GM12873 (cell line): ENCODE data around the gene ZNF366.
A peak's percentile ranks its signal among the peaks of the same experiment; 100 is the strongest.

Source experiments
- TF ChIP-seq, protein P1 (sequence below): IDR thresholded peaks from 2 replicates; pipeline ENCODE4 v1.5.1; 2012; ENCODE audit warnings: low read depth, mild to moderate bottlenecking, moderate library complexity, low read length, control low read depth; ENCODE audit not compliant: insufficient read depth; ENCODE audit errors: missing control alignments

ZNF366 gene

DNA sequence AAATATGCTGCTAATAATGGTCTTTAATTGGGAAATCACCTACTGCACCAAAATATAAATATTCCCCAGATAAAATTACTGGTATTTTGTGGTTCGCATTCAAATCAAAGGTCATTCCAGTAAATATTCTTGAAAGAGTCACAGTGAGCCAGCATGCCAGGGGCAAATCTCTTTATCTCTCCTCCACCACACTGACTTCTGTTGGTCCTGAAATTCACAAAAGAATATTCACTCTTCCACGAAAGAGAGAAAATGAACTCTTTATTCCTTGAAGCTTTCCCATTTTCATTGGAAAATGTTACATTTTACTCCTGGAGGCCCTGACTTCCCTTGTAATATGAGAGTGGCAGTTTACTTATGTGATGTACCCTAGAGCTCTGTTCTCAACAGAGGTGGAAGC is 39.7 kb downstream of the ZNF366 start:
- TF ChIP-seq, protein P1, sequence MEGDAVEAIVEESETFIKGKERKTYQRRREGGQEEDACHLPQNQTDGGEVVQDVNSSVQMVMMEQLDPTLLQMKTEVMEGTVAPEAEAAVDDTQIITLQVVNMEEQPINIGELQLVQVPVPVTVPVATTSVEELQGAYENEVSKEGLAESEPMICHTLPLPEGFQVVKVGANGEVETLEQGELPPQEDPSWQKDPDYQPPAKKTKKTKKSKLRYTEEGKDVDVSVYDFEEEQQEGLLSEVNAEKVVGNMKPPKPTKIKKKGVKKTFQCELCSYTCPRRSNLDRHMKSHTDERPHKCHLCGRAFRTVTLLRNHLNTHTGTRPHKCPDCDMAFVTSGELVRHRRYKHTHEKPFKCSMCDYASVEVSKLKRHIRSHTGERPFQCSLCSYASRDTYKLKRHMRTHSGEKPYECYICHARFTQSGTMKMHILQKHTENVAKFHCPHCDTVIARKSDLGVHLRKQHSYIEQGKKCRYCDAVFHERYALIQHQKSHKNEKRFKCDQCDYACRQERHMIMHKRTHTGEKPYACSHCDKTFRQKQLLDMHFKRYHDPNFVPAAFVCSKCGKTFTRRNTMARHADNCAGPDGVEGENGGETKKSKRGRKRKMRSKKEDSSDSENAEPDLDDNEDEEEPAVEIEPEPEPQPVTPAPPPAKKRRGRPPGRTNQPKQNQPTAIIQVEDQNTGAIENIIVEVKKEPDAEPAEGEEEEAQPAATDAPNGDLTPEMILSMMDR = no peak

DNA sequence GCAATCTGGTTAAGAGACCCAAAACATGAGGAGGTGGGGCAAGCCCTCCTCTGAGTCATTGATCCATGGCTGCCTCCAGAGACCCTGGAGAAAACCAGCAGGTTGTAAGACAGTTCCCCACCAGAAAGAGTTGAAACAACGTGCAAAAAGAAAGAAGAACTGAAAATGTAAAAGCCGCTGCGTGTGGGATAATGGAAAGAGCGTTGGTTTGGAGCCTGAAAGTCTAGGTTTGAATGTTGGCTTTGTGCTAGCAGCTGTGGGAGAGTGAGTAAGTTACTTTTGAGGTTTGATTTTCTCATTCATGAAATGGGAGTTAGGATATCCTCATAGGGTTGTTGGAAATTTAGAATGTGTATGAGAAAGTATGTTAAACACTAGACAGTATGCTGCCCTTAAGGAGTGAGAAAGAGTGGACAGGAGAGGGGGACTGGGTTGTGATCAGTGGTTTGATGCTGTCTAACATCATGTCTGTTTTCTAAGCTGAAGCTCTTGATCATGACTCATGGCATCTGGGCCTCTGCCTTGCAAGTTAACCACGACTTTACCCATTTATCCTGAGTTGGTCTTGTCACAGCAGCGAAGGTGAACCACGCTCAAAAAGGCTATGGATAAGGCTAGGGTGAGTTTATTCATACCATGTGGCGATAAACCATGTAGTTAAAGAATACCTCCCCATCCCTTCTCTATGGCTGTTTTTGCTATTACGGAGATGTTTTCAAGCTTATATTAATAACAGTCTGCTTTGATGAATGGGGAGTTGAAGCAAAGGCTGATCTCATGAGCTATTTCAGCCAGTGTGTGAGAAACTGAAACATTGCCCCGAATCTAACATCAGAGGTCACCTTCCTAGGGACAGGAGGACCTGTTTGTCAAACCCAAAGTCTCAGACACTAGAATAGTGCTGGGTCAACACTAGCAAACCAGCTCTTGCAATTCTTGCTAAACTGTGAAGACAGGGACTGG is 41.3 kb downstream of the ZNF366 start:
- TF ChIP-seq, protein P1 = no peak

DNA sequence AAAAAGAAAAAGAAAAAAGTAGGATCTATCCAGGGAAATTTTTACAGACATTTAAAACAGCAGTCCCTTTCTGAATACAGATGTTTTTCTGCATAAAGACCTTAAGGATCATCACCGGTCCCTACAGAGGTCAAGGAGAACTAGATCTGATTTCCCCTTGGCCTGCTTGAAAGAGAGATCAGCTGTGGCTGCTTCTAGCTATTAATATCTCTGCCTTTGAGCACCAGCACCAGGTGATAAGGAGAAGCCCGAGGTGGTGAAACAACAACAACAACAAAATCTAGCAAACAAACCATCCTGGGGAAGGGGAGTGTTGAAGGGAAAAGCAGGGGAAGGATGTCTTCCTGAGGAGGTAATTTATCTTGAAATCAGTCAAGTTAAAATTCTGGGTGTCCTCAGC is 42.1 kb downstream of the ZNF366 start:
- TF ChIP-seq, protein P1 = no peak

DNA sequence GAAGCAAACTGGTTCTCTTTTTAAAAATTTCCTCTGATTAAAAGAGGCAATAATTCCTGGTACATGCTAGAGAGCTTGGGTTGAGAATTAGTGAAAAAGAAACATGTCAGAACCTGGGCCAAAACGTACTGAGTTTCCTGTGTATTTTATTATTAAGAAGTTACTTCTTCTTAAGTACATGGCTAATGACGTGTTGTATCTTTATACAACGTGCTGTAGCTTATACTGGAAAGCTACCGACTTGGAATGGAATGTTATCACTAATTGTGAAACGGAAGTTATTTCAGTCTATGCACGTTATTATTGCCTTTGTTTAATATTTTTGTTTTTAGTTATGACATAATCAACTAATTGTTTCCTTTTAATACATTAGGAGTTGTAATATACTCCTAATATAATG is 43.1 kb downstream of the ZNF366 start:
- TF ChIP-seq, protein P1 = no peak

DNA sequence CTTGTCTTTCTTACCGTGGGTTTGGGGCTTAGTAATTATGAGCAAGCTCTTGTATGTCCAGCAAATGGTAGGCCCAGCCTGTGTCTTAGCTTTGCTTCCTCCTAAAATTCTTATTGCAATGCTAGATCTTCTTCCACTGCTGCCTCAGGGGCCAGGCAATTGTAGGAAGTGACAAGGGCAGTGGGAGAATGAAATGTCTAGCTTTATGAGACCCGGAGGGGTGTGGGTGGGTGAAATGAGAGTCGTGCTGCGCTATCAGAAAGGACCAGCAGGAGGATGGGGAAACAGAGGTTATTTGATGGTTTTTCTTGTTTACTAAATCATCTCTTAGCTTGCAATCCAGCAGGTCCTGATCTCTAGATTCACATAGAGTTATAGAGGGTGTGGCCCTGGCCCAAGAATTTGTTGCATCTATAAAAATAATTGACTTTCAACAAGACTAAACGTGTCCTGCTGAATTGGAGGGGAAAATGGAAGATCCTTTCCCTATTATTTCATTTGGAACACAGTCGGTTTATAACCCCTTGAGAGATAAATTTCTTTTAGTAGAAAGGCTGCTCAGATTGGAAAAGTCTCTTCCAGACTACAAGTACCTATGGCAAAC is 43.7 kb downstream of the ZNF366 start:
- TF ChIP-seq, protein P1 = peak; percentile 6

DNA sequence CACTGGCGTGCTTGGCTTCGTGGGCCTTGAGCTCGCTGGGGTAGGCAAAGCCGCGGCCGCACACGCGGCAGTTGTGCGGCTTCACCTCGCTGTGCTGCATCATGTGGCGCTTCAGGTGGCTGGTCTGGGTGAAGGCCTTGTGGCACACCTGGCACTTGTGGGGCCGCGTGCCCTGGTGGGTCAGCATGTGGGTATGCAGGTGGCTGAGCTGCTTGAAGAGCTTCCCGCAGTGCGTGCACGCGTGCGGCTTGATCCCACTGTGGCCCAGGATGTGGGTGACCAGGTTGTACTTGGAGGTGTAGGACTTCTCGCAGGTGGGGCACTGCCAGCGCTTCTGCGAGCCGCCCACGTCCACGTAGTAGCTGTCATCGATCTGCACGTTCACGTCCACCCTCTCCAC is 46.8 kb downstream of the ZNF366 start:
- TF ChIP-seq, protein P1 = no peak

DNA sequence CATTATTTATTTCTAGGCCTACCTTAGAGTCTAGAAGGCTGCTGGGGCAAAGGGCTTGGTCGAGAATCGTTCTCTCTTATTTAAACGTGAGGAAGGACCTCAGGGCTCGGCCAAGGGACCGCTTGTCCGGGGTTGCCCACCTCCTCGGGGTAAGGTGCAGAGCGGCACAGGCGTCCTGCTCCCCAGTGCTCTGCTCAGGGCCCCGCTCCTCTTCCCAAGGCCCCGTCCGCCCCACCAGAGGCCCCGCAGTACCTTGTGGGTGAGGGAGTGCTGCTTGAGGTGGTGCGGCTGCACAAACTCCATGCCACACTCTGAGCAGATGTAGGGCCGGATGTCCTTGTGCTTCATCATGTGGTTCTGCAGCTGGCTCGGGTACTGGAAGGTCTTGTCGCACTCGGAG is 47.3 kb downstream of the ZNF366 start:
- TF ChIP-seq, protein P1 = no peak
